Naive thymus-derived CD4-positive, alpha-beta T cell (primary cell): Measurements from ENCODE around the gene REXO1. TPM values are rescaled to one million over a fixed set of nuclear protein-coding genes. Genes with fewer than 3 reads are reported as not detected.
"Not testable (repeated sequence)": the region's sequence is repeated elsewhere in the genome, so short reads cannot be mapped to it uniquely, and the experiment has no call there.

Experiments used
- ATAC-seq: fragments of 150-1000 bp; cut with Tn5 transposase; 2 replicates; pipeline ENCODE4 v1.10.0; 2021; ENCODE audit warnings: mild to moderate bottlenecking, moderate library complexity
- CTCF ChIA-PET: fragments of 350-600 bp; sonication (Branson Sonifier 250); formaldehyde crosslinking; loops from one replicate; lab custom pipeline; 2021; ENCODE audit warnings: antibody characterized with exemption; lab: Charles Lee
- POLR2A ChIA-PET: fragments of 350-600 bp; sonication (Branson Sonifier 250); formaldehyde crosslinking; loops from one replicate; lab custom pipeline; 2021; ENCODE audit warnings: antibody characterized with exemption, inconsistent platforms; lab: Charles Lee
- DNase-seq, 9 donors: peaks; one replicate each; pipeline versions ENCODE4 v3.0.0 to v3.0.0-alpha.2; 2020 to 2022; ENCODE audit warnings: mixed read lengths in 1 of 9
- H3K27ac ChIP-seq: one replicate; pipeline ENCODE4 v1.7.0; 2013; ENCODE audit warnings: mild to moderate bottlenecking, low read depth, low read length, moderate library complexity
- H3K27me3 ChIP-seq, 2 donors: one replicate each; pipeline ENCODE4 v1.7.0; 2013; ENCODE audit warnings: low read length in 2 of 2, mild to moderate bottlenecking in 2 of 2, moderate library complexity in 2 of 2; ENCODE audit not compliant: control insufficient read depth in 2 of 2, insufficient read depth in 2 of 2
- H3K36me3 ChIP-seq, 3 experiments: 1 replicate in 2 of 3; 2 replicates in 1 of 3; pipeline ENCODE4 v1.7.0; 2013; ENCODE audit warnings: low read length in 3 of 3, mild to moderate bottlenecking in 3 of 3, moderate library complexity in 1 of 3; ENCODE audit not compliant: insufficient read depth in 3 of 3, control insufficient read depth in 2 of 3
- H3K4me1 ChIP-seq, 2 donors: one replicate each; pipeline ENCODE4 v1.7.0; 2013; ENCODE audit warnings: low read length in 2 of 2, mild to moderate bottlenecking in 2 of 2, moderate library complexity in 1 of 2; ENCODE audit not compliant: control insufficient read depth in 2 of 2, insufficient read depth in 2 of 2
- H3K4me3 ChIP-seq: 2 replicates; pipeline ENCODE4 v1.7.0; 2013; ENCODE audit warnings: mild to moderate bottlenecking, low read length
- H3K9me3 ChIP-seq, 3 experiments: 1 replicate in 2 of 3; 2 replicates in 1 of 3; pipeline ENCODE4 v1.7.0; 2013; ENCODE audit warnings: low read length in 3 of 3; ENCODE audit not compliant: control insufficient read depth in 2 of 3
- H3K27ac Mint-ChIP-seq, 9 donors: one replicate each; pipeline ENCODE4 v1.8.0; 2020 to 2022; ENCODE audit warnings: mixed read lengths in 9 of 9, mild to moderate bottlenecking in 8 of 9, moderate library complexity in 5 of 9, inconsistent platforms in 2 of 9
- H3K27me3 Mint-ChIP-seq, 5 donors: one replicate each; pipeline ENCODE4 v1.8.0; 2021 to 2022; ENCODE audit warnings: mixed read lengths in 5 of 5, mild to moderate bottlenecking in 1 of 5
- H3K36me3 Mint-ChIP-seq, 5 donors: one replicate each; pipeline ENCODE4 v1.8.0; 2020 to 2022; ENCODE audit warnings: mixed read lengths in 5 of 5, mild to moderate bottlenecking in 3 of 5, inconsistent platforms in 1 of 5
- H3K4me1 Mint-ChIP-seq, 7 donors: one replicate each; pipeline ENCODE4 v1.8.0; 2020 to 2022; ENCODE audit warnings: mixed read lengths in 7 of 7, mild to moderate bottlenecking in 3 of 7, inconsistent platforms in 1 of 7
- H3K4me3 Mint-ChIP-seq, 10 donors: one replicate each; pipeline ENCODE4 v1.8.0; 2020 to 2022; ENCODE audit warnings: mild to moderate bottlenecking in 10 of 10, mixed read lengths in 10 of 10, moderate library complexity in 6 of 10, inconsistent platforms in 2 of 10
- H3K9me3 Mint-ChIP-seq, 11 donors: one replicate each; pipeline ENCODE4 v1.8.0; 2020 to 2022; ENCODE audit warnings: mixed read lengths in 11 of 11, mild to moderate bottlenecking in 4 of 11, inconsistent platforms in 1 of 11, moderate library complexity in 1 of 11
- intact Hi-C, 2 donors: fragments of 100-400 bp; cut with micrococcal nuclease; formaldehyde crosslinking; loops; one replicate each; pipeline ENCODE4 v1.15.1; 2023
- polyA plus RNA-seq, 2 donors: library from polyadenylated mRNA; unstranded; fragments of 300-500 nt; fragmentation: Illumina TruSeq; gene quantifications; one replicate each; pipeline ENCODE4 v1.2.3, GENCODE V29; 2021
- total RNA-seq, 6 experiments: library from RNA in 5 of 6; stranded (reverse) in 5 of 6; gene quantifications; 1 replicate in 5 of 6; 2 replicates in 1 of 6; pipeline ENCODE4 v1.2.3 and lab custom pipeline; 2021 to 2026

The REXO1 gene
- total and polyA plus RNA-seq, 7 experiments from 2014 or later = 5.4 to 92.6 (median 56.7) TPM

DNA sequence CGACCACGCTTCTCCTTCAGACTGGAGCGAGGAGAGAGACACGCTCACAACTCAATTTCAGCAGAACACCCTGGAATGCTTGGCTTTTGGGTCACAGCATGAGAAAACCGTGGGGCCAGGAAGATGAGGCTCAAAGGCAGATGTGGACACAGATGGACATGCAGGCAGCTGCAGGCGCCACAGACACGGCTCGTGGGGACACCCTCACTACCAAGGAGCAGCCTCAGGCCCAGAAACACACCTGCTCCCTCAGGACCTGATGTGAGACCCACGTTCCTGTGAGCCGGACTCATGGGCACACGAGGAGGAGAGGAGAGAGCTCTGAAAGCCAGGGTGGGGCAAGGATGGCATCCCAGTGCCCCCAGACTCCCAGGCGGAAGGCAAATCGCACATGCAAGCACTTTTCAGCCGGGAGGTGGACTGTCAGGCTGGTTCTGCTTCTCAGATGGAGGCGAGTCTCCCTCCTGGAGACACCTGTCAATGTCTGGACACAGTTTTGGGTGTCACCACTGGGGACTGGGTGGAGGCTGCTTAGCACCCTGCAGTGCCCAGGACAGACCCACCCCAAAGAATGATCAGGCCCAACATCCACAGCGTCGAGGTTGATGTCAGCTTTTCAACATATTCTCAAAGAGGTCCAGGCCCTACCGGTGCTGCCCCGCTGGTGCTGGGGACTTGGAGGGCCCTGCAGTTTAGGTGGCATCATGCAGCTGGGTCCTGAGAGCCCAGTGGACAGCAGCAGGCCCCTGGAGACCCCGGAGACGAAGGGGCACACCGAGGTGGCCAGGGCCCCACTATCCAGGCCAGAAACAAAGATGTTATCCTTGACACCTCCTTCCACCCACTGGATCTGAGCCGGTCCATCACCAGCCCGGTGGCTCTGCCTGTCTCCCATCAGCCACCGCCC is 34.8 kb upstream of the REXO1 start:
- Histone ChIP-seq H3K4me1 (peaks cover 22 to 31% of the 10 kb centered on the region in 2 donors), H3K27me3 (no peaks in the 10 kb centered on the region)
- ATAC-seq = no peak

DNA sequence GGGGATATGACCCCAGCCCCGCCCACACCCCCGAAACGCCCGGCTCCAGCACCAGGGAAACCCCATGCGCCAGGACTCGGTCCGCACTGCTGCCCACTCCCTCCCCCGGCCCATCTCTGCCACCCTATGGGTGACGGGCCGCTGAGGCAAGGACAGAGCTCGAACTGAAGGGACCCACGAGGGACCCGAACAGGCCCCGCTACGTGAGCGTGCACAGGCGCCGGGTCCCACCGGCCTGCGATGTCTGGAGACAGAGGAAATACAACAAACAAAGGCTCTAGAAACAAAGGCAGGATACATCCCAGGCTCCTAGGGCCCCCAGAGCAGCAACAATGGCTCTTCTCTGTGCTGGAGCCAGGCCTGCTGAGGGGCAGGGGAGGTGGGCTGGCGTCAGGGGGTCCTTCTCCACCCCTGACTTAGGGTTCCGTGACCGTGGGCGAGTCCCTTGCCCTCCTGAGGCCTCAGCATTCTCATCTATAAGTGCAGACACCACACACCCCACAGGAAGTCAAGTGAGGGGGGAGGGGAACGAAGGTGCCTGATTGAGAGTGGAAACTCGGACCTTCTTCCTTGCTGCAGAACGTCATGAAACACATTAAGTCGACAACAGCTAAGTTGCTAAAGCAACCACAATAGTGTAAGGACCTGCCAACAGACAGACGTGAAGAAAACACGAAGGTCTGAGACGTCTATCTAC is 34.0 kb upstream of the REXO1 start:
- intact Hi-C loops = loop anchor here in 1 of 2 donors (1.0 kb wide), 1 partner anchor 23 kb away; the partner anchor contains the start of genes ADAT3 and SCAMP4
- Mint-ChIP-seq H3K4me3 (peak overlapping the region; percentile 92 to 100 (median 99)), H3K9me3 (peaks cover 0 to 2% (median 0%) of the 10 kb centered on the region in 11 donors), H3K36me3 (peaks cover 3 to 13% (median 4%) of the 10 kb centered on the region in 5 donors), H3K27me3 (no peaks in the 10 kb centered on the region), H3K27ac (peak overlapping the region; percentile 96 to 100 (median 98)), H3K4me1 (peaks cover 21 to 38% (median 31%) of the 10 kb centered on the region in 7 donors)
- Histone ChIP-seq H3K36me3 (peaks cover 0 to 22% (median 0%) of the 10 kb centered on the region in 3 experiments), H3K9me3 (no peaks in the 10 kb centered on the region), H3K4me3 (peak overlapping the region; percentile 73), H3K27ac (peak overlapping the region; percentile 86), H3K27me3 (no peaks in the 10 kb centered on the region), H3K4me1 (peaks cover 22 to 31% of the 10 kb centered on the region in 2 donors)
- ATAC-seq = peak; percentile 74
- ChIA-PET CTCF (interaction anchor here (0.5 to 1.3 kb wide), 2 partner anchors 15 to 143 kb away, joined by 3 to 4 read pairs; no protein-coding TSS in a partner anchor), POLR2A (interaction anchor here (0.6 to 5.0 kb wide), 7 partner anchors 14 to 613 kb away, joined by 3 to 57 read pairs (median 5); partner anchors contain the start of gene CIRBP)
- DNase-seq = peak in 8 of 9 donors; percentile 61 to 94 (median 89)

More for the DNA sequence above, 34.8 kb upstream of the REXO1 start:
- Mint-ChIP-seq H3K27me3 (no peaks in the 10 kb centered on the region), H3K4me1 (peaks cover 21 to 38% (median 33%) of the 10 kb centered on the region in 7 donors), H3K36me3 (peaks cover 3 to 13% (median 4%) of the 10 kb centered on the region in 5 donors), H3K27ac (peak overlapping the region; percentile 96 to 100 (median 98)), H3K9me3 (peaks cover 0 to 2% (median 0%) of the 10 kb centered on the region in 11 donors), H3K4me3 (peak overlapping the region; percentile 92 to 100 (median 99))
- Histone ChIP-seq H3K4me3 (peak overlapping the region; percentile 73), H3K27ac (peak overlapping the region; percentile 86), H3K9me3 (no peaks in the 10 kb centered on the region), H3K36me3 (peaks cover 0 to 22% (median 0%) of the 10 kb centered on the region in 3 experiments)
- DNase-seq = no peak
- CTCF ChIA-PET = interaction anchor here (0.5 to 0.6 kb wide), 2 partner anchors 135 to 142 kb away, joined by 3 to 5 read pairs; no protein-coding TSS in a partner anchor
- intact Hi-C loops = loop anchor here in 1 of 2 donors (1.0 kb wide), 1 partner anchor 22 kb away; the partner anchor contains the start of genes ADAT3 and SCAMP4
- POLR2A ChIA-PET = interaction anchor here (0.6 to 5.0 kb wide), 9 partner anchors 13 to 733 kb away, joined by 3 to 57 read pairs (median 5); partner anchors contain the start of gene CIRBP

DNA sequence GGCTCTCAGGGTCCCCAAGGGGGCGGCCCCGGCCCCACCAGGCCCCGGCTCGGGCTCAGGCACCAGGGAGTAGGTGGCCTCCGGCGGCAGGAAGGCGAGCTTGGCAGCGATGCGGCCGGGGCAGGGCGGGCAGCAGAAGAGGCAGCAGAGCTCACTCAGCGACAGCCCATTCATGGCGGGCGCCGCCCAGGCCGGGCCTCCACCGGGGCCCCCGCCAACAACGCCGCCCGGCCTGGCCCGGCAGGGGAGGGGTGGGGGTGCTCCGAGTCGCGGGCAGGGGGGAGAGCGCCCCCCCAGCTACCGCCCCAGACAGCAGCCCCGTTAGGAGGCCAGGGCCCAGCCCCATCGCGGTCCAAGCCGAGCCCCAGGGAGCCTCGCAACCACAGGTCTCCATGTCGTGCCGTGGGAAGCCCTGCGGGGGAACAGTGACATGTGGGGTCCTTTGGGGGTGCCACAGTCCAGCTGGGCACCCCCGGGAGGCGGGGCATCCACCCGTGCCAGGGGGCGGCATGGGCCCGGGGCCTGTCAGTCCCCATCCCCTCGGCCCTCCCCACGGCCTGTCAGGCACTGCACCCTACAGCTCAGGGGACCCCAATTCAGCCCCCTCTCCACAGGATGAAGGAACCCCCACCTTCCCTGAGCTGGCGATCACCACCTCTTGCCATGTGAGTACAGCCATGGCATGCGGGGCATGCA is 33.3 kb upstream of the REXO1 start:
- H3K27me3 Mint-ChIP-seq, H3K9me3 Mint-ChIP-seq, H3K27me3 ChIP-seq, ATAC-seq, DNase-seq, H3K9me3 ChIP-seq: not testable (repeated sequence)
- ChIA-PET POLR2A (interaction anchor here (0.9 to 5.0 kb wide), 6 partner anchors 13 to 25 kb away, joined by 3 to 57 read pairs (median 6); no protein-coding TSS in a partner anchor), CTCF (interaction anchor here (1.3 kb wide), 1 partner anchor 16 kb away, joined by 4 read pairs; no protein-coding TSS in a partner anchor)
- peaks cover 0 to 22% (median 0%) of the 10 kb centered on the region in 3 experiments for H3K36me3 ChIP-seq
- H3K4me3 Mint-ChIP-seq = peak overlapping the region; percentile 92 to 100 (median 99)
- H3K4me3 ChIP-seq = peak overlapping the region; percentile 73
- peaks cover 24 to 32% of the 10 kb centered on the region in 2 donors for H3K4me1 ChIP-seq
- peak overlapping the region; percentile 96 to 100 (median 98) for H3K27ac Mint-ChIP-seq
- peak overlapping the region; percentile 86 for H3K27ac ChIP-seq
- intact Hi-C loops = loop anchor here in 1 of 2 donors (1.0 kb wide), 1 partner anchor 24 kb away; the partner anchor contains the start of genes ADAT3 and SCAMP4
- H3K36me3 Mint-ChIP-seq = peaks cover 3 to 13% (median 4%) of the 10 kb centered on the region in 5 donors
- peaks cover 21 to 38% (median 28%) of the 10 kb centered on the region in 7 donors for H3K4me1 Mint-ChIP-seq

DNA sequence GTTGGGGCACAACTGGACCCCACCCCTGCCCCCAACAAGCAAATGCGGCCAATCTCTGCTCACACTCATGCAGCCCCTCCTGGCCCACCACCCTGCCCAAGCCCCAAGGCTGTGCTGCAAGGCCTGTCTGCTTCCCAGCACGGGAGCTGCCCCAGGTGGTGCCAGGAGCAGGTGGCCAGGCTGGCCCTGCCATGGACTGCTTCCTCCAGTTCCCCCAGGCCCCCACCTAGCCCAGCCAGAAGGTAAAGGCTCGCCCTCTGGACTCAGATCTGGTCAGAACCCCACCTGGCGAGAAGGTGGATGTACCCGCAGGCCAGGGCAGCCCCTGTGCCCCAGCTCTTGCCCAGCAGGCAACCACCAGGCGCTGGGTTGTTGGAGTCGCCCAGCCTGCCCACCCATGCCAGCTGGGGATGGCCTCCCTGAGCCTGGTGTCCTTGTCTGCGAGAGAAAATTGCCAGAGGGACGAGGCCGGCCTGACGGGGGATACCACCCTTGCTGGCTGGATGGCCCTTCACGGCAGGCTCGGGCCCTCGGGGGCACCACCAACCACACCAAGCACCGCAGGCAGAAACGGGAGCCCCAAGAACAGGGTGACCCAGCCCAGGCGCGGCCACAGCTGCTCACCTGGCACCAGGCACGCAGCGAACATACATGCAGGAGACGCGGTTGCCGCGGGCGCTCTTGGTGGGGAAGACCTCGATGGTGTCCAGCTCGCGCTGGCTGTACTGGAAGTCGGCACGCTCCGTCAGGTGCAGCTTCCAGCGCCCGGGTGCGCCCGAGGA is 32.5 kb upstream of the REXO1 start:
- H3K36me3 Mint-ChIP-seq = peaks cover 3 to 13% (median 4%) of the 10 kb centered on the region in 5 donors
- H3K9me3 ChIP-seq = no peaks in the 10 kb centered on the region
- peak overlapping the region in 9 of 10 donors; percentile 16 to 73 (median 39) for H3K4me3 Mint-ChIP-seq
- peaks cover 0 to 2% (median 0%) of the 10 kb centered on the region in 5 donors for H3K27me3 Mint-ChIP-seq
- POLR2A ChIA-PET = interaction anchor here (1.2 to 1.8 kb wide), 3 partner anchors 14 to 25 kb away, joined by 3 to 8 read pairs (median 5); no protein-coding TSS in a partner anchor
- peaks cover 0 to 24% (median 0%) of the 10 kb centered on the region in 3 experiments for H3K36me3 ChIP-seq
- peak overlapping the region; percentile 55 for H3K27ac ChIP-seq
- CTCF ChIA-PET = no interaction called here
- H3K4me3 ChIP-seq = no peak overlapping the region
- no peaks in the 10 kb centered on the region for H3K27me3 ChIP-seq
- H3K4me1 Mint-ChIP-seq = peaks cover 21 to 43% (median 32%) of the 10 kb centered on the region in 7 donors
- DNase-seq (no peak), ATAC-seq (no peak)
- peaks cover 0 to 2% (median 0%) of the 10 kb centered on the region in 11 donors for H3K9me3 Mint-ChIP-seq
- intact Hi-C loops = no loop called here
- H3K4me1 ChIP-seq = peaks cover 28 to 36% of the 10 kb centered on the region in 2 donors
- peak overlapping the region in 8 of 9 donors; percentile 24 to 81 (median 63) for H3K27ac Mint-ChIP-seq

DNA sequence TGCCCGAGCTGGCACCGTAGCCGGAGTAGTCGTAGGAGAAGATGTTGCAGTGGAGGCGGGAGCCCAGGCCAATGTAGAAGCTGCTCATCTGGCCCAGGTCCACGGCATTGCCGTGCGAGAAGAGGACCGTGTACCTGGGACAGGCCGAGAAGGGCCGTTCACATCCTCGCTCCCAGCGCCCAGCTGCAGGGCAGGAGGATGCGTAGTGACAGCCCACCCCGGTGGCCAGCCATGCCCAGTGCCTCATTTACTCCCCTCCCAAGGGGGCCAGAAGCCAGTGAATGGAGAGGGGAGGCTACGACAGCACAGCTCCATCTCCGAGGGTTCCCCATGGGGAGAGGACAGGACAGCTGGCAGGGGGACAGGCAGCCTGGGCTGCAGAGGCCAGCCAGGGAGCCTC is 31.7 kb upstream of the REXO1 start:
- CTCF ChIA-PET, H3K9me3 Mint-ChIP-seq, DNase-seq, ATAC-seq, H3K27me3 Mint-ChIP-seq, H3K27me3 ChIP-seq, H3K9me3 ChIP-seq, H3K4me3 ChIP-seq, intact Hi-C loops: not testable (repeated sequence)
- H3K4me1 ChIP-seq = peaks cover 28 to 36% of the 10 kb centered on the region in 2 donors
- Mint-ChIP-seq H3K36me3 (peaks cover 3 to 13% (median 4%) of the 10 kb centered on the region in 5 donors), H3K4me1 (peaks cover 21 to 44% (median 33%) of the 10 kb centered on the region in 7 donors), H3K4me3 (peak overlapping the region in 4 of 10 donors; percentile 17 to 73 (median 32)), H3K27ac (peak overlapping the region in 7 of 9 donors; percentile 11 to 81 (median 48))
- H3K27ac ChIP-seq = peak overlapping the region; percentile 55
- POLR2A ChIA-PET = interaction anchor here (1.2 kb wide), 1 partner anchor 14 kb away, joined by 5 read pairs; no protein-coding TSS in a partner anchor
- peaks cover 0 to 29% (median 0%) of the 10 kb centered on the region in 3 experiments for H3K36me3 ChIP-seq
